A549 (cell line): ENCODE results near the gene TRNP1. TPM values are rescaled to one million over a fixed set of nuclear protein-coding genes. Genes with fewer than 3 reads are reported as not detected.
A peak's percentile ranks its signal among the peaks of the same experiment; 100 is the strongest.

Experiments
- ATAC-seq, 2 experiments: fragments of 200-7000 bp in 1 of 2; fragments of >200 bp in 1 of 2; cut with Nextera tagmentation in 1 of 2; cut with Tn5 transposase in 1 of 2; 3 replicates each; pipeline versions ENCODE4 v1.8.0 to v1.9.1; 2018 to 2020; ENCODE audit warnings: mild to moderate bottlenecking in 1 of 2, moderate library complexity in 1 of 2
- CTCF ChIA-PET: fragments of 300-600 bp; sonication (Branson Sonifier 250); formaldehyde crosslinking; extraction: SDS; loops from one replicate; lab custom pipeline; 2021; ENCODE audit warnings: antibody characterized with exemption, inconsistent platforms; lab: Yijun Ruan, JAX
- POLR2A ChIA-PET: fragments of 350-600 bp; formaldehyde crosslinking; extraction: SDS; loops from one replicate; lab custom pipeline; 2021; ENCODE audit warnings: antibody characterized with exemption, inconsistent platforms; lab: Yijun Ruan, JAX
- DNase-seq, 2 experiments: peaks; one replicate each; pipeline versions ENCODE4 v3.0.0 to v3.0.0-alpha.2; 2011 to 2016; ENCODE audit warnings: low read depth in 1 of 2, low spot score in 1 of 2
- FAIRE-seq: peaks from 2 replicates; lab custom pipeline; 2011; peaks lifted over from hg19 to GRCh38; lab: Jason Lieb, UNC
- H3K27ac ChIP-seq, 2 experiments: fragments of >200 bp; sonication (Bioruptor Twin); formaldehyde crosslinking; 3 replicates each; pipeline ENCODE4 v1.5.1; 2016 to 2017
- H3K4me1 ChIP-seq: fragments of >200 bp; sonication (Bioruptor Twin); formaldehyde crosslinking; 3 replicates; pipeline ENCODE4 v1.6.1; 2016
- H3K4me2 ChIP-seq: fragments of >200 bp; sonication (Bioruptor Twin); formaldehyde crosslinking; 3 replicates; pipeline ENCODE4 v1.6.1; 2016
- H3K4me3 ChIP-seq: fragments of >200 bp; sonication (Bioruptor Twin); formaldehyde crosslinking; 3 replicates; pipeline ENCODE4 v1.5.1; 2016
- H3K9me3 ChIP-seq: fragments of >200 bp; sonication (Bioruptor Twin); formaldehyde crosslinking; 3 replicates; pipeline ENCODE4 v1.6.1; 2016
- FOSB ChIP-seq: fragments of 250-450 bp; sonication (Bioruptor Pico); IDR thresholded peaks from 2 replicates; pipeline ENCODE4 v1.5.0; 2020; ENCODE audit warnings: mild to moderate bottlenecking, moderate library complexity
- HMGXB4 ChIP-seq: fragments of 250-450 bp; sonication (Bioruptor Pico); IDR thresholded peaks from 2 replicates; pipeline ENCODE4 v1.5.0; 2021; ENCODE audit warnings: mild to moderate bottlenecking, moderate library complexity, borderline replicate concordance
- HOXB13 ChIP-seq: fragments of 250-450 bp; sonication (Bioruptor Pico); IDR thresholded peaks from 2 replicates; pipeline ENCODE4 v1.5.0; 2020; ENCODE audit warnings: low read depth, mild to moderate bottlenecking, moderate library complexity
- JUN ChIP-seq, 2 experiments: fragments of >200 bp; sonication (Bioruptor Twin); formaldehyde crosslinking; IDR thresholded peaks; 2 replicates in 1 of 2; 3 replicates in 1 of 2; pipeline ENCODE4 v1.6.1; 2016 to 2017
- JUNB ChIP-seq: fragments of >200 bp; sonication (Bioruptor Twin); formaldehyde crosslinking; IDR thresholded peaks from 2 replicates; pipeline ENCODE4 v1.6.1; 2016
- NR3C1 ChIP-seq: fragments of >200 bp; sonication (Bioruptor Twin); formaldehyde crosslinking; IDR thresholded peaks from 3 replicates; pipeline ENCODE4 v1.6.1; 2017
- PBX3 ChIP-seq: IDR thresholded peaks from 2 replicates; pipeline ENCODE4 v1.6.1; 2012
- RAD21 ChIP-seq, 2 experiments: fragments of >200 bp in 1 of 2; sonication (Bioruptor Twin) in 1 of 2; formaldehyde crosslinking in 1 of 2; IDR thresholded peaks in 1 of 2; conservative IDR thresholded peaks in 1 of 2; 2 replicates in 1 of 2; 3 replicates in 1 of 2; pipeline ENCODE4 v1.6.1; 2012 to 2018; ENCODE audit warnings: inconsistent platforms in 1 of 2
- REST ChIP-seq: fragments of 200-600 bp; sonication (generic); IDR thresholded peaks from 2 replicates; pipeline ENCODE4 v1.6.1; 2016; ENCODE audit warnings: antibody characterized with exemption, mild to moderate bottlenecking, moderate library complexity
- RNF2 ChIP-seq: fragments of 200-600 bp; sonication (generic); IDR thresholded peaks from 2 replicates; pipeline ENCODE4 v1.6.1; 2016; ENCODE audit warnings: low read depth, mild to moderate bottlenecking, antibody characterized with exemption, moderate library complexity, borderline replicate concordance
- USF2 ChIP-seq: fragments of 450-650 bp; IDR thresholded peaks from 2 replicates; pipeline ENCODE4 v1.6.1; 2014; ENCODE audit warnings: antibody characterized with exemption
- WGBS: methylation state at CpG from one replicate; pipeline ENCODE4 v1.1.6; 2017; ENCODE audit errors: missing lambda C conversion rate; 5-methylcytosine and 5-hydroxymethylcytosine counted together
- polyA plus RNA-seq, 4 experiments: library from polyadenylated mRNA; depleted of rRNA in 3 of 4; stranded (reverse); fragments of >200 nt; fragmentation: RNase III in 1 of 4; extraction: RNeasy Plus Mini Kit Qiagen cat#74134 plus additional on column Dnase treatment in 1 of 4; gene quantifications; 2 replicates in 3 of 4; 3 replicates in 1 of 4; pipeline ENCODE4 v1.2.3, GENCODE V29; 2011 to 2017

Gene TRNP1
- polyA plus RNA-seq, 2 of the 4 experiments (the other 2 are of a cell fraction), result 73.9 to 113 TPM

GRCh38 chr1:26991310-26992116 lies 2.0 kb upstream of the TRNP1 start (continued):
- TF ChIP-seq NR3C1, result no peak
- TF ChIP-seq PBX3, result 0 out of 2 replicates have a peak, but pooled peaks have one; percentile 19
- no peak for TF ChIP-seq USF2
- peak; percentile 26; the same call in 1 of the 2 replicates for TF ChIP-seq JUNB
- no peak for TF ChIP-seq HMGXB4 (CRISPR knock-in tag)
- TF ChIP-seq JUN (IDR thresholded peaks at IDR 0.05), result 0 out of 5 replicates have a peak, but pooled peaks of 1 of the 2 experiments have one; percentile 28

- TF ChIP-seq FOSB (CRISPR knock-in tag) (no peak), RNF2 (0 out of 2 replicates have a peak, but pooled peaks have one; percentile 25)
- TF ChIP-seq, all 56 proteins: peak for 1
- CTCF ChIA-PET, result interaction anchor here (0.6 to 10.6 kb wide), 11 partner anchors 9 to 104 kb away, joined by 3 to 188 read pairs (median 4); no protein-coding TSS in a partner anchor
- Histone ChIP-seq H3K4me2 (peak overlapping the region; percentile 99), H3K4me1 (peaks cover 61% of the 10 kb centered on the region), H3K9me3 (no peaks in the 10 kb centered on the region), H3K27ac (peak overlapping the region; percentile 100), H3K4me3 (peak overlapping the region; percentile 96)
- FAIRE-seq (no peak), ATAC-seq (no peak), DNase-seq (no peak)
- WGBS, result 0% methylated on average over 5 of the region's 97 CpGs
- POLR2A ChIA-PET, result interaction anchor here (0.5 to 1.7 kb wide), 14 partner anchors 9 to 549 kb away, joined by 3 to 8 read pairs (median 4); partner anchors contain the start of genes GPATCH3 and TENT5B
Observed at GRCh38 chr1:26994020-26994786, 711 bp downstream of the TRNP1 start.

GRCh38 chr1:26994787-26995517 lies 1.5 kb downstream of the TRNP1 start:
- ChIA-PET POLR2A (interaction anchor here (0.5 to 1.7 kb wide), 5 partner anchors 14 to 549 kb away, joined by 3 to 7 read pairs (median 3); partner anchors contain the start of genes GPATCH3 and TENT5B), CTCF (interaction anchor here (0.9 to 10.6 kb wide), 10 partner anchors 12 to 104 kb away, joined by 3 to 188 read pairs (median 9); no protein-coding TSS in a partner anchor)
- H3K4me2 ChIP-seq, result peak overlapping the region; percentile 99
- 0% methylated on average over 7 of the region's 15 CpGs for WGBS
- TF ChIP-seq HOXB13, result no peak
- TF ChIP-seq REST, result no peak
- no peak for TF ChIP-seq RAD21 (conservative IDR thresholded peaks at IDR 0.05 in 1 of 2, IDR thresholded peaks at IDR 0.05 in 1 of 2)
- TF ChIP-seq FOSB (CRISPR knock-in tag), result no peak
- 0 out of 5 replicates have a peak, but pooled peaks of 1 of the 2 experiments have one; percentile 4 for TF ChIP-seq JUN (IDR thresholded peaks at IDR 0.05)
- H3K9me3 ChIP-seq, result no peaks in the 10 kb centered on the region
- no peak for ATAC-seq
- no peak for FAIRE-seq
- H3K27ac ChIP-seq, result peak overlapping the region; percentile 100
- no peak for DNase-seq
- H3K4me3 ChIP-seq, result peak overlapping the region; percentile 96
- peaks cover 64% of the 10 kb centered on the region for H3K4me1 ChIP-seq
